Measurements from ENCODE around the gene BBS2.

BBS2 gene

DNA sequence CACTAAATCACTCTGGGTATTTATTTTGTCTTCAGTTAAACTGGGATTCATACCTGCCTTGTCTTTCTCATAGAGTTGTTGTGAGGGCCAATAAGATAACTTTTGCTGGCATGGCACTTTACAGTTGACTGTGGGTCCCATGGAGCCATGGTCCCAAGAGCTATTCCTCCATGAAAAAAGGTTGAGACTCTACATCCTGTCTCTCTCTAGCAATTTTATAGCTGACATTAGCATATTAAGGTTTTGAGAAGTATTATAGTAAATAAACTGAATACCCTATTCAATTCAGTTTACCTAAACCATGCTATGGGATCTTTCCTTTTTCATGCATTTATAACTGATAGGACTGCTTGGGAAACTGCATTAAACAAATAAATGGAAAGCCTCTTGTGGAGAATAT, 51.0 kb downstream of the BBS2 start:
- TF ChIP-seq OSR1 (CRISPR knock-in tag; IDR thresholded peaks at IDR 0.05) (no peak), CSDC2 (CRISPR knock-in tag; IDR thresholded peaks at IDR 0.05) (no peak), SNAI2 (CRISPR knock-in tag; IDR thresholded peaks at IDR 0.05) (no peak), GLIS3 (CRISPR knock-in tag; IDR thresholded peaks at IDR 0.05) (no peak), ZNF565 (CRISPR knock-in tag; conservative IDR thresholded peaks at IDR 0.05; ENCODE audit: low read depth) (no peak)
- TF ChIP-seq, protein P1, sequence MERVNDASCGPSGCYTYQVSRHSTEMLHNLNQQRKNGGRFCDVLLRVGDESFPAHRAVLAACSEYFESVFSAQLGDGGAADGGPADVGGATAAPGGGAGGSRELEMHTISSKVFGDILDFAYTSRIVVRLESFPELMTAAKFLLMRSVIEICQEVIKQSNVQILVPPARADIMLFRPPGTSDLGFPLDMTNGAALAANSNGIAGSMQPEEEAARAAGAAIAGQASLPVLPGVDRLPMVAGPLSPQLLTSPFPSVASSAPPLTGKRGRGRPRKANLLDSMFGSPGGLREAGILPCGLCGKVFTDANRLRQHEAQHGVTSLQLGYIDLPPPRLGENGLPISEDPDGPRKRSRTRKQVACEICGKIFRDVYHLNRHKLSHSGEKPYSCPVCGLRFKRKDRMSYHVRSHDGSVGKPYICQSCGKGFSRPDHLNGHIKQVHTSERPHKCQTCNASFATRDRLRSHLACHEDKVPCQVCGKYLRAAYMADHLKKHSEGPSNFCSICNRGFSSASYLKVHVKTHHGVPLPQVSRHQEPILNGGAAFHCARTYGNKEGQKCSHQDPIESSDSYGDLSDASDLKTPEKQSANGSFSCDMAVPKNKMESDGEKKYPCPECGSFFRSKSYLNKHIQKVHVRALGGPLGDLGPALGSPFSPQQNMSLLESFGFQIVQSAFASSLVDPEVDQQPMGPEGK (CRISPR knock-in tag; IDR thresholded peaks at IDR 0.05; ENCODE audit: borderline replicate concordance) = no peak
- TF ChIP-seq, protein P2, sequence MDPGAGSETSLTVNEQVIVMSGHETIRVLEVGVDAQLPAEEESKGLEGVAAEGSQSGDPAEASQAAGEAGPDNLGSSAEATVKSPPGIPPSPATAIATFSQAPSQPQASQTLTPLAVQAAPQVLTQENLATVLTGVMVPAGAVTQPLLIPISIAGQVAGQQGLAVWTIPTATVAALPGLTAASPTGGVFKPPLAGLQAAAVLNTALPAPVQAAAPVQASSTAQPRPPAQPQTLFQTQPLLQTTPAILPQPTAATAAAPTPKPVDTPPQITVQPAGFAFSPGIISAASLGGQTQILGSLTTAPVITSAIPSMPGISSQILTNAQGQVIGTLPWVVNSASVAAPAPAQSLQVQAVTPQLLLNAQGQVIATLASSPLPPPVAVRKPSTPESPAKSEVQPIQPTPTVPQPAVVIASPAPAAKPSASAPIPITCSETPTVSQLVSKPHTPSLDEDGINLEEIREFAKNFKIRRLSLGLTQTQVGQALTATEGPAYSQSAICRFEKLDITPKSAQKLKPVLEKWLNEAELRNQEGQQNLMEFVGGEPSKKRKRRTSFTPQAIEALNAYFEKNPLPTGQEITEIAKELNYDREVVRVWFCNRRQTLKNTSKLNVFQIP (CRISPR knock-in tag; IDR thresholded peaks at IDR 0.05; ENCODE audit: borderline replicate concordance, low read depth) = no peak
- ATAC-seq = no peak

DNA sequence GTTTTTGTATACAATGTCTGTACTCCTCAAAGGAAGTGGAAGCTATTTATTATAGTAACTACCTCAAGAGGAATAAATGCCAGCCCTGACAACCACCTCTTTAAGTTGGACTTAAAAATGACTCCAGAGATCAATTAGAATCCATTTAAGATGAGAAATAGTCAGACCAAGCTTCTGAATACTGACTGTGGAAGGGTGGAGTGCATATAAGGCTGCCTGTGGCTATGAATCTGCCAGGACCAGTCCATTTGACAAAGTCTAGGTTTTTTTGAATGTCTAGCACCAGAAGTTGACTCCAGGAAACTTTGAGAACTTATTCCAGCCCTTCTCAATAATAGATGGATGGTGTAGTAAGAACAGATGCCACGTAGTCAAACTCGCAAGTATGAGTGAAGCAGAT, 53.5 kb downstream of the BBS2 start:
- no peak for TF ChIP-seq OSR1 (CRISPR knock-in tag; IDR thresholded peaks at IDR 0.05)
- TF ChIP-seq ZNF565 (CRISPR knock-in tag; conservative IDR thresholded peaks at IDR 0.05; ENCODE audit: low read depth) = no peak
- no peak for TF ChIP-seq ISL1 (CRISPR knock-in tag; IDR thresholded peaks at IDR 0.05)
- no peak for TF ChIP-seq ARNTL (CRISPR knock-in tag; IDR thresholded peaks at IDR 0.05; ENCODE audit: borderline replicate concordance, low read depth)
- no peak for TF ChIP-seq ZC3H10 (CRISPR knock-in tag; IDR thresholded peaks at IDR 0.05)
- no peak for TF ChIP-seq ESRRG (CRISPR knock-in tag; IDR thresholded peaks at IDR 0.05)
- TF ChIP-seq TCF4 (CRISPR knock-in tag; IDR thresholded peaks at IDR 0.05; ENCODE audit: borderline replicate concordance) = no peak
- no peak for TF ChIP-seq ZNF8 (CRISPR knock-in tag; IDR thresholded peaks at IDR 0.05)
- no peak for TF ChIP-seq ZFP30 (CRISPR knock-in tag; IDR thresholded peaks at IDR 0.05)
- no peak for TF ChIP-seq SNAI2 (CRISPR knock-in tag; IDR thresholded peaks at IDR 0.05)
- no peak for TF ChIP-seq RARB (CRISPR knock-in tag; IDR thresholded peaks at IDR 0.05)
- no peak for TF ChIP-seq CSDC2 (CRISPR knock-in tag; IDR thresholded peaks at IDR 0.05)
- TF ChIP-seq, protein P3, sequence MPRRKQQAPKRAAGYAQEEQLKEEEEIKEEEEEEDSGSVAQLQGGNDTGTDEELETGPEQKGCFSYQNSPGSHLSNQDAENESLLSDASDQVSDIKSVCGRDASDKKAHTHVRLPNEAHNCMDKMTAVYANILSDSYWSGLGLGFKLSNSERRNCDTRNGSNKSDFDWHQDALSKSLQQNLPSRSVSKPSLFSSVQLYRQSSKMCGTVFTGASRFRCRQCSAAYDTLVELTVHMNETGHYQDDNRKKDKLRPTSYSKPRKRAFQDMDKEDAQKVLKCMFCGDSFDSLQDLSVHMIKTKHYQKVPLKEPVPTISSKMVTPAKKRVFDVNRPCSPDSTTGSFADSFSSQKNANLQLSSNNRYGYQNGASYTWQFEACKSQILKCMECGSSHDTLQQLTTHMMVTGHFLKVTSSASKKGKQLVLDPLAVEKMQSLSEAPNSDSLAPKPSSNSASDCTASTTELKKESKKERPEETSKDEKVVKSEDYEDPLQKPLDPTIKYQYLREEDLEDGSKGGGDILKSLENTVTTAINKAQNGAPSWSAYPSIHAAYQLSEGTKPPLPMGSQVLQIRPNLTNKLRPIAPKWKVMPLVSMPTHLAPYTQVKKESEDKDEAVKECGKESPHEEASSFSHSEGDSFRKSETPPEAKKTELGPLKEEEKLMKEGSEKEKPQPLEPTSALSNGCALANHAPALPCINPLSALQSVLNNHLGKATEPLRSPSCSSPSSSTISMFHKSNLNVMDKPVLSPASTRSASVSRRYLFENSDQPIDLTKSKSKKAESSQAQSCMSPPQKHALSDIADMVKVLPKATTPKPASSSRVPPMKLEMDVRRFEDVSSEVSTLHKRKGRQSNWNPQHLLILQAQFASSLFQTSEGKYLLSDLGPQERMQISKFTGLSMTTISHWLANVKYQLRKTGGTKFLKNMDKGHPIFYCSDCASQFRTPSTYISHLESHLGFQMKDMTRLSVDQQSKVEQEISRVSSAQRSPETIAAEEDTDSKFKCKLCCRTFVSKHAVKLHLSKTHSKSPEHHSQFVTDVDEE (CRISPR knock-in tag; IDR thresholded peaks at IDR 0.05) = no peak
- no peak for TF ChIP-seq ZNF70 (CRISPR knock-in tag; IDR thresholded peaks at IDR 0.05)
- TF ChIP-seq TOX (CRISPR knock-in tag; IDR thresholded peaks at IDR 0.05; ENCODE audit: borderline replicate concordance) = no peak
- TF ChIP-seq ZFP3 (CRISPR knock-in tag; IDR thresholded peaks at IDR 0.05) = no peak
- TF ChIP-seq, protein P1 (CRISPR knock-in tag; IDR thresholded peaks at IDR 0.05; ENCODE audit: borderline replicate concordance) = no peak
- no peak for TF ChIP-seq PPARA (CRISPR knock-in tag; IDR thresholded peaks at IDR 0.05; ENCODE audit: borderline replicate concordance)
- TF ChIP-seq BACH2 (CRISPR knock-in tag; IDR thresholded peaks at IDR 0.05; ENCODE audit: borderline replicate concordance) = no peak
- TF ChIP-seq, protein P2 (CRISPR knock-in tag; IDR thresholded peaks at IDR 0.05; ENCODE audit: borderline replicate concordance, low read depth) = no peak
- no peak for ATAC-seq

DNA sequence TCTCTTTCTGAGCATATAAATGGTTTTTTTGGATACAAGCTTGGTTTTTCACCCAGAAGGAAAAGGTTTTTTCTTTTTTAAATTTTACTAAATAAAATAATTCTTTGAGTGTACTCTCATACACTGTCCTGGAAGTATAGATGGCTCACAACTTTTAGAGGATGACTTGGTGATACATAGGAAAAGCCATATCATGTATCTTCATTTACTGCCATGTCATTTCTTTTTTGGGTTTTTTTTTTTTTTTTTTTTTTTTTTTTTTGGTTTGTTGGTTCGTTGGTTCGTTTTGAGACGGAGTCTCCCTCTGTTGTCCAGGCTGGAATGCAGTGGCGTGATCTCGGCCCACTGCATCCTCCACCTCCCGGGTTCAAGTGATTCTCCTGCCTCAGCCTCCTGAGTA, 56.7 kb downstream of the BBS2 start:
- no peak for ATAC-seq
- TF ChIP-seq, protein P2 (CRISPR knock-in tag; IDR thresholded peaks at IDR 0.05; ENCODE audit: borderline replicate concordance, low read depth) = no peak
- TF ChIP-seq ZFP3 (CRISPR knock-in tag; IDR thresholded peaks at IDR 0.05) = no peak
- TF ChIP-seq BACH2 (CRISPR knock-in tag; IDR thresholded peaks at IDR 0.05; ENCODE audit: borderline replicate concordance) = no peak
- no peak for TF ChIP-seq RARB (CRISPR knock-in tag; IDR thresholded peaks at IDR 0.05)
- TF ChIP-seq ISL1 (CRISPR knock-in tag; IDR thresholded peaks at IDR 0.05) = no peak
- TF ChIP-seq OSR1 (CRISPR knock-in tag; IDR thresholded peaks at IDR 0.05) = no peak
- no peak for TF ChIP-seq ARNTL (CRISPR knock-in tag; IDR thresholded peaks at IDR 0.05; ENCODE audit: borderline replicate concordance, low read depth)
- no peak for TF ChIP-seq SNAI2 (CRISPR knock-in tag; IDR thresholded peaks at IDR 0.05)
- no peak for TF ChIP-seq ZC3H10 (CRISPR knock-in tag; IDR thresholded peaks at IDR 0.05)
- TF ChIP-seq ZNF565 (CRISPR knock-in tag; conservative IDR thresholded peaks at IDR 0.05; ENCODE audit: low read depth) = no peak
- TF ChIP-seq, protein P1 (CRISPR knock-in tag; IDR thresholded peaks at IDR 0.05; ENCODE audit: borderline replicate concordance) = no peak
- no peak for TF ChIP-seq ZFP30 (CRISPR knock-in tag; IDR thresholded peaks at IDR 0.05)
